WTC11 (cell line): ENCODE data around the gene LNX1. TPM values are rescaled to one million over a fixed set of nuclear protein-coding genes. Genes with fewer than 3 reads are reported as not detected.

Experiments used
- ATAC-seq: fragments of 200-7000 bp; cut with Tn5 transposase; 2 replicates; pipeline ENCODE4 v1.10.0; 2021; ENCODE audit warnings: mild to moderate bottlenecking, moderate library complexity
- CTCF ChIA-PET: fragments of 300-600 bp; sonication (Branson Sonifier 250); formaldehyde crosslinking; loops from one replicate; lab custom pipeline; 2021; ENCODE audit warnings: antibody characterized with exemption; lab: Charles Lee
- POLR2A ChIA-PET: fragments of 350-600 bp; sonication (Branson Sonifier 250); formaldehyde crosslinking; loops from one replicate; lab custom pipeline; 2021; ENCODE audit warnings: antibody characterized with exemption; lab: Charles Lee
- DNase-seq: peaks from one replicate; pipeline ENCODE4 v3.0.0; 2021; ENCODE audit warnings: low spot score
- H3K27ac Mint-ChIP-seq: 2 replicates; pipeline ENCODE4 v1.8.0; 2021; ENCODE audit warnings: mixed read lengths
- H3K27me3 Mint-ChIP-seq: 2 replicates; pipeline ENCODE4 v1.8.0; 2021; ENCODE audit warnings: low read depth, mild to moderate bottlenecking, moderate library complexity, mixed read lengths
- H3K36me3 Mint-ChIP-seq: 2 replicates; pipeline ENCODE4 v1.8.0; 2021; ENCODE audit warnings: mixed read lengths
- H3K4me1 Mint-ChIP-seq: 2 replicates; pipeline ENCODE4 v1.8.0; 2022; ENCODE audit warnings: mixed read lengths
- H3K4me3 Mint-ChIP-seq: 2 replicates; pipeline ENCODE4 v1.8.0; 2021; ENCODE audit warnings: mild to moderate bottlenecking, moderate library complexity, mixed read lengths
- H3K9me3 Mint-ChIP-seq: 2 replicates; pipeline ENCODE4 v1.8.0; 2021; ENCODE audit warnings: mixed read lengths
- ELF4 ChIP-seq: sonication (generic); formaldehyde crosslinking; IDR thresholded peaks from 2 replicates; pipeline ENCODE4 v1.8.1; 2022; ENCODE audit warnings: low read depth, mild to moderate bottlenecking, moderate library complexity, missing genetic modification reagents
- ESRRA ChIP-seq: sonication (generic); formaldehyde crosslinking; IDR thresholded peaks from 2 replicates; pipeline ENCODE4 v1.8.1; 2022; ENCODE audit warnings: mild to moderate bottlenecking, missing genetic modification reagents, borderline replicate concordance
- ETV6 ChIP-seq: sonication (generic); formaldehyde crosslinking; IDR thresholded peaks from 2 replicates; pipeline ENCODE4 v1.8.1; 2022; ENCODE audit warnings: mild to moderate bottlenecking, missing genetic modification reagents
- GABPB1 ChIP-seq: sonication (generic); formaldehyde crosslinking; IDR thresholded peaks from 2 replicates; pipeline ENCODE4 v1.8.1; 2023; ENCODE audit warnings: mild to moderate bottlenecking, missing genetic modification reagents
- GTF2I ChIP-seq: fragments of 250-450 bp; sonication (Bioruptor Pico); conservative IDR thresholded peaks from 2 replicates; pipeline ENCODE4 v1.4.0; 2021; ENCODE audit warnings: mild to moderate bottlenecking
- SMAD4 ChIP-seq: sonication (generic); formaldehyde crosslinking; IDR thresholded peaks from 2 replicates; pipeline ENCODE4 v1.8.0; 2022; ENCODE audit warnings: mild to moderate bottlenecking, missing genetic modification reagents
- SP1 ChIP-seq: sonication (generic); formaldehyde crosslinking; conservative IDR thresholded peaks from 2 replicates; pipeline ENCODE4 v1.8.1; 2022; ENCODE audit warnings: missing genetic modification reagents
- ZNF138 ChIP-seq: sonication (generic); formaldehyde crosslinking; conservative IDR thresholded peaks from 2 replicates; pipeline ENCODE4 v1.8.1; 2022; ENCODE audit warnings: mild to moderate bottlenecking, moderate library complexity, missing genetic modification reagents
- ZNF423 ChIP-seq: fragments of 250-450 bp; sonication (Bioruptor Pico); IDR thresholded peaks from 2 replicates; pipeline ENCODE4 v2.1.2; 2022; ENCODE audit warnings: mild to moderate bottlenecking, moderate library complexity
- total RNA-seq: library from RNA; stranded (reverse); gene quantifications from 3 replicates; pipeline ENCODE4 v1.2.3, GENCODE V29; 2021
- TF ChIP-seq, protein P1 (sequence below): sonication (generic); formaldehyde crosslinking; conservative IDR thresholded peaks from 2 replicates; pipeline ENCODE4 v1.8.1; 2022; ENCODE audit warnings: mild to moderate bottlenecking, missing genetic modification reagents
- TF ChIP-seq, protein P2 (sequence below): fragments of 200-600 bp; IDR thresholded peaks from 2 replicates; pipeline ENCODE4 v1.8.0; 2022; ENCODE audit warnings: antibody characterized with exemption
- TF ChIP-seq, protein P3 (sequence below): sonication (generic); formaldehyde crosslinking; IDR thresholded peaks from 2 replicates; pipeline ENCODE4 v1.8.1; 2022; ENCODE audit warnings: low read depth, missing genetic modification reagents, borderline replicate concordance
- TF ChIP-seq, protein P4 (sequence below): sonication (generic); formaldehyde crosslinking; IDR thresholded peaks from 2 replicates; pipeline ENCODE4 v1.8.1; 2023; ENCODE audit warnings: mild to moderate bottlenecking, missing genetic modification reagents, moderate library complexity
- TF ChIP-seq, protein P5 (sequence below): fragments of 250-450 bp; sonication (Bioruptor Pico); IDR thresholded peaks from 2 replicates; pipeline ENCODE4 v1.9.0; 2021; ENCODE audit warnings: mild to moderate bottlenecking
- TF ChIP-seq, protein P6 (sequence below): sonication (generic); formaldehyde crosslinking; IDR thresholded peaks from 2 replicates; pipeline ENCODE4 v1.8.0; 2023; ENCODE audit warnings: missing genetic modification reagents, mild to moderate bottlenecking, borderline replicate concordance
- TF ChIP-seq, protein P7 (sequence below): fragments of 250-450 bp; sonication (Bioruptor Pico); IDR thresholded peaks from 2 replicates; pipeline ENCODE4 v1.9.0; 2021; ENCODE audit warnings: moderate library complexity, mild to moderate bottlenecking, inconsistent platforms, borderline replicate concordance
- TF ChIP-seq, protein P8 (sequence below): sonication (generic); formaldehyde crosslinking; IDR thresholded peaks from 2 replicates; pipeline ENCODE4 v1.8.0; 2022; ENCODE audit warnings: mild to moderate bottlenecking, missing genetic modification reagents
- TF ChIP-seq, protein P9 (sequence below): fragments of 250-450 bp; sonication (Bioruptor Pico); IDR thresholded peaks from 2 replicates; pipeline ENCODE4 v1.9.0; 2021; ENCODE audit warnings: mild to moderate bottlenecking

Gene LNX1
- total RNA-seq, 1 experiment from 2014 or later: 5.9 TPM

DNA sequence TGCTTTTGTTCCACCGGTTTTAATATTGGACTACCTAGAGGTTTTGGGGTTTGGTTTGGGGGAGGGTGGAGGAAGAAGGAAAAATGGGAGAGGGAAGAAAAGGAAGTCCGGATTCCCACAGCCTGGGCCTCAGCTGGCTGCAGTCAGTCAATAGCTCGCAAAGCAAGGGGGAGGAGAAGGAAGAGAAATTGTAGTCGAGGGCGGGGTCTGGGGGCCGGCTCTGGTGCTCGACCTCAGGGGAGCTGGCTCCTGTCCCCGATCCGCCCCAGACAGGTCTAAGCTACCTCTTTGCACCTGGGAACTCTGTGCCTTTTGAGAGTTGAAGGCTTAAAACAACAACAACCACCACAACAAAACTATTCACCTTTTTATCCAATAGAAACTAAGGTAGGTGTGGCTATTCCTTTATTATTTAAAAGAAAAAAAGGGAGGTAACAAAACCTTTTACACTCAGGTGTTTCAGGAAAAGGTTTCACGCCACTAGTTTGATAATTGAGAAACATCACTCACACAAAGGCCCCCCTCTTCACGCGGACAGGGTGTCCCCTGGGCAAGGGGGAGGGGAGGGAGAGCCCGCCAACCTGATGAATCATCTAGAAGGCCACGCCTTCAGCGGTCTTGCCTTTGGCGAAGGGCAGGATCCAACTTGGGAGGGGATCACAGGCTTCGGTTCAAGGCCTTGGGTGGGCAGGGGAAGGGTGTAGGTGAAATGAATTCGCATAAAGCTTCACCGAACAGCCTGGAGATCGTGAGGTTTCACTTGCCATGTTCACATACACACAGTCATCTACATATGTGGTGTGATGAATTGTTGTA lies 1.6 kb upstream of the LNX1 start:
- CTCF ChIA-PET: interaction anchor here (0.7 to 1.7 kb wide), 7 partner anchors 8 to 641 kb away, joined by 3 to 9 read pairs (median 4); no protein-coding TSS in a partner anchor

DNA sequence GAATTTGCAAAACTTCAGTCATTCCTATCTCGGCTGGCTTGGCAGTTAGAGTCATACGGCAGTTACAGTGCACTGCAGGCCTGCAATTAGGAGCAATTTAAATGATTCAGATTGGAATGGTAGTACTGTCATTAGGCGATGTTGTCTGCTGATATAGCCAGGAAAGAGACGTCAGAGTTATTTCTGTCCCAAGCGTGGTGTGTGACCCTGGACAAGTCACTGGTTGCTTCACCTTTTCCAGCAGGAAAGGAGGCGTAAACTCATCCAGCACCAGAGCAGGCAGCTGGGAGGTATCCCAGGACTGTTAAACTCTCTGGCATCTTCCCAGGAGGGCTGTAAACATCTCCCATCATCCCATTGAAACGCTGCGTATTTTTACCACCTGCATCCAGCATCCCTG lies 836 bp upstream of the LNX1 start:
- H3K4me3 Mint-ChIP-seq: peak overlapping the region; percentile 77
- ChIA-PET POLR2A (no interaction called here), CTCF (interaction anchor here (0.9 to 1.7 kb wide), 5 partner anchors 9 to 642 kb away, joined by 3 to 9 read pairs (median 5); no protein-coding TSS in a partner anchor)
- H3K9me3 Mint-ChIP-seq: peaks cover 4% of the 10 kb centered on the region
- H3K27me3 Mint-ChIP-seq: no peaks in the 10 kb centered on the region
- H3K27ac Mint-ChIP-seq: peak overlapping the region; percentile 100
- peaks cover 66% of the 10 kb centered on the region for H3K4me1 Mint-ChIP-seq
- ATAC-seq (no peak), DNase-seq (no peak)
- H3K36me3 Mint-ChIP-seq: no peaks in the 10 kb centered on the region
- TF ChIP-seq, protein P1, sequence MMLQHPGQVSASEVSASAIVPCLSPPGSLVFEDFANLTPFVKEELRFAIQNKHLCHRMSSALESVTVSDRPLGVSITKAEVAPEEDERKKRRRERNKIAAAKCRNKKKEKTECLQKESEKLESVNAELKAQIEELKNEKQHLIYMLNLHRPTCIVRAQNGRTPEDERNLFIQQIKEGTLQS (CRISPR knock-in tag): no peak
- no peak for TF ChIP-seq ZNF138 (CRISPR knock-in tag)
- no peak for TF ChIP-seq ELF4 (CRISPR knock-in tag)
- TF ChIP-seq ESRRA: no peak
- no peak for TF ChIP-seq ETV6 (CRISPR knock-in tag)
- no peak for TF ChIP-seq SMAD4 (CRISPR knock-in tag)
- TF ChIP-seq, protein P2, sequence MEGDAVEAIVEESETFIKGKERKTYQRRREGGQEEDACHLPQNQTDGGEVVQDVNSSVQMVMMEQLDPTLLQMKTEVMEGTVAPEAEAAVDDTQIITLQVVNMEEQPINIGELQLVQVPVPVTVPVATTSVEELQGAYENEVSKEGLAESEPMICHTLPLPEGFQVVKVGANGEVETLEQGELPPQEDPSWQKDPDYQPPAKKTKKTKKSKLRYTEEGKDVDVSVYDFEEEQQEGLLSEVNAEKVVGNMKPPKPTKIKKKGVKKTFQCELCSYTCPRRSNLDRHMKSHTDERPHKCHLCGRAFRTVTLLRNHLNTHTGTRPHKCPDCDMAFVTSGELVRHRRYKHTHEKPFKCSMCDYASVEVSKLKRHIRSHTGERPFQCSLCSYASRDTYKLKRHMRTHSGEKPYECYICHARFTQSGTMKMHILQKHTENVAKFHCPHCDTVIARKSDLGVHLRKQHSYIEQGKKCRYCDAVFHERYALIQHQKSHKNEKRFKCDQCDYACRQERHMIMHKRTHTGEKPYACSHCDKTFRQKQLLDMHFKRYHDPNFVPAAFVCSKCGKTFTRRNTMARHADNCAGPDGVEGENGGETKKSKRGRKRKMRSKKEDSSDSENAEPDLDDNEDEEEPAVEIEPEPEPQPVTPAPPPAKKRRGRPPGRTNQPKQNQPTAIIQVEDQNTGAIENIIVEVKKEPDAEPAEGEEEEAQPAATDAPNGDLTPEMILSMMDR: no peak
- TF ChIP-seq, protein P3, sequence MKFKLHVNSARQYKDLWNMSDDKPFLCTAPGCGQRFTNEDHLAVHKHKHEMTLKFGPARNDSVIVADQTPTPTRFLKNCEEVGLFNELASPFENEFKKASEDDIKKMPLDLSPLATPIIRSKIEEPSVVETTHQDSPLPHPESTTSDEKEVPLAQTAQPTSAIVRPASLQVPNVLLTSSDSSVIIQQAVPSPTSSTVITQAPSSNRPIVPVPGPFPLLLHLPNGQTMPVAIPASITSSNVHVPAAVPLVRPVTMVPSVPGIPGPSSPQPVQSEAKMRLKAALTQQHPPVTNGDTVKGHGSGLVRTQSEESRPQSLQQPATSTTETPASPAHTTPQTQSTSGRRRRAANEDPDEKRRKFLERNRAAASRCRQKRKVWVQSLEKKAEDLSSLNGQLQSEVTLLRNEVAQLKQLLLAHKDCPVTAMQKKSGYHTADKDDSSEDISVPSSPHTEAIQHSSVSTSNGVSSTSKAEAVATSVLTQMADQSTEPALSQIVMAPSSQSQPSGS (CRISPR knock-in tag): no peak
- TF ChIP-seq, protein P4, sequence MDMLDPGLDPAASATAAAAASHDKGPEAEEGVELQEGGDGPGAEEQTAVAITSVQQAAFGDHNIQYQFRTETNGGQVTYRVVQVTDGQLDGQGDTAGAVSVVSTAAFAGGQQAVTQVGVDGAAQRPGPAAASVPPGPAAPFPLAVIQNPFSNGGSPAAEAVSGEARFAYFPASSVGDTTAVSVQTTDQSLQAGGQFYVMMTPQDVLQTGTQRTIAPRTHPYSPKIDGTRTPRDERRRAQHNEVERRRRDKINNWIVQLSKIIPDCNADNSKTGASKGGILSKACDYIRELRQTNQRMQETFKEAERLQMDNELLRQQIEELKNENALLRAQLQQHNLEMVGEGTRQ: no peak
- TF ChIP-seq GABPB1: no peak
- no peak for TF ChIP-seq ZNF423 (CRISPR knock-in tag)
- TF ChIP-seq, protein P5, sequence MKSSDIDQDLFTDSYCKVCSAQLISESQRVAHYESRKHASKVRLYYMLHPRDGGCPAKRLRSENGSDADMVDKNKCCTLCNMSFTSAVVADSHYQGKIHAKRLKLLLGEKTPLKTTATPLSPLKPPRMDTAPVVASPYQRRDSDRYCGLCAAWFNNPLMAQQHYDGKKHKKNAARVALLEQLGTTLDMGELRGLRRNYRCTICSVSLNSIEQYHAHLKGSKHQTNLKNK (CRISPR knock-in tag): no peak
- no peak for TF ChIP-seq GTF2I (CRISPR knock-in tag)
- TF ChIP-seq, protein P6, sequence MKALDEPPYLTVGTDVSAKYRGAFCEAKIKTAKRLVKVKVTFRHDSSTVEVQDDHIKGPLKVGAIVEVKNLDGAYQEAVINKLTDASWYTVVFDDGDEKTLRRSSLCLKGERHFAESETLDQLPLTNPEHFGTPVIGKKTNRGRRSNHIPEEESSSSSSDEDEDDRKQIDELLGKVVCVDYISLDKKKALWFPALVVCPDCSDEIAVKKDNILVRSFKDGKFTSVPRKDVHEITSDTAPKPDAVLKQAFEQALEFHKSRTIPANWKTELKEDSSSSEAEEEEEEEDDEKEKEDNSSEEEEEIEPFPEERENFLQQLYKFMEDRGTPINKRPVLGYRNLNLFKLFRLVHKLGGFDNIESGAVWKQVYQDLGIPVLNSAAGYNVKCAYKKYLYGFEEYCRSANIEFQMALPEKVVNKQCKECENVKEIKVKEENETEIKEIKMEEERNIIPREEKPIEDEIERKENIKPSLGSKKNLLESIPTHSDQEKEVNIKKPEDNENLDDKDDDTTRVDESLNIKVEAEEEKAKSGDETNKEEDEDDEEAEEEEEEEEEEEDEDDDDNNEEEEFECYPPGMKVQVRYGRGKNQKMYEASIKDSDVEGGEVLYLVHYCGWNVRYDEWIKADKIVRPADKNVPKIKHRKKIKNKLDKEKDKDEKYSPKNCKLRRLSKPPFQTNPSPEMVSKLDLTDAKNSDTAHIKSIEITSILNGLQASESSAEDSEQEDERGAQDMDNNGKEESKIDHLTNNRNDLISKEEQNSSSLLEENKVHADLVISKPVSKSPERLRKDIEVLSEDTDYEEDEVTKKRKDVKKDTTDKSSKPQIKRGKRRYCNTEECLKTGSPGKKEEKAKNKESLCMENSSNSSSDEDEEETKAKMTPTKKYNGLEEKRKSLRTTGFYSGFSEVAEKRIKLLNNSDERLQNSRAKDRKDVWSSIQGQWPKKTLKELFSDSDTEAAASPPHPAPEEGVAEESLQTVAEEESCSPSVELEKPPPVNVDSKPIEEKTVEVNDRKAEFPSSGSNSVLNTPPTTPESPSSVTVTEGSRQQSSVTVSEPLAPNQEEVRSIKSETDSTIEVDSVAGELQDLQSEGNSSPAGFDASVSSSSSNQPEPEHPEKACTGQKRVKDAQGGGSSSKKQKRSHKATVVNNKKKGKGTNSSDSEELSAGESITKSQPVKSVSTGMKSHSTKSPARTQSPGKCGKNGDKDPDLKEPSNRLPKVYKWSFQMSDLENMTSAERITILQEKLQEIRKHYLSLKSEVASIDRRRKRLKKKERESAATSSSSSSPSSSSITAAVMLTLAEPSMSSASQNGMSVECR: no peak
- TF ChIP-seq SP1 (CRISPR knock-in tag): no peak
- TF ChIP-seq, protein P7, sequence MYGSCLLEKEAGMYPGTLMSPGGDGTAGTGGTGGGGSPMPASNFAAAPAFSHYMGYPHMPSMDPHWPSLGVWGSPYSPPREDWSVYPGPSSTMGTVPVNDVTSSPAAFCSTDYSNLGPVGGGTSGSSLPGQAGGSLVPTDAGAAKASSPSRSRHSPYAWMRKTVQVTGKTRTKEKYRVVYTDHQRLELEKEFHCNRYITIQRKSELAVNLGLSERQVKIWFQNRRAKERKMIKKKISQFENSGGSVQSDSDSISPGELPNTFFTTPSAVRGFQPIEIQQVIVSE (CRISPR knock-in tag): no peak

More for the DNA sequence above, 1.6 kb upstream of the LNX1 start:
- H3K36me3 Mint-ChIP-seq: no peaks in the 10 kb centered on the region
- H3K9me3 Mint-ChIP-seq: peaks cover 4% of the 10 kb centered on the region
- POLR2A ChIA-PET: no interaction called here
- DNase-seq: peak; percentile 87
- peak overlapping the region; percentile 77 for H3K4me3 Mint-ChIP-seq
- ATAC-seq: peak; percentile 84
- peaks cover 71% of the 10 kb centered on the region for H3K4me1 Mint-ChIP-seq
- TF ChIP-seq, protein P8, sequence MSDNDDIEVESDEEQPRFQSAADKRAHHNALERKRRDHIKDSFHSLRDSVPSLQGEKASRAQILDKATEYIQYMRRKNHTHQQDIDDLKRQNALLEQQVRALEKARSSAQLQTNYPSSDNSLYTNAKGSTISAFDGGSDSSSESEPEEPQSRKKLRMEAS (CRISPR knock-in tag): 0 out of 2 replicates have a peak, but pooled peaks have one; percentile 32
- TF ChIP-seq, protein P9, sequence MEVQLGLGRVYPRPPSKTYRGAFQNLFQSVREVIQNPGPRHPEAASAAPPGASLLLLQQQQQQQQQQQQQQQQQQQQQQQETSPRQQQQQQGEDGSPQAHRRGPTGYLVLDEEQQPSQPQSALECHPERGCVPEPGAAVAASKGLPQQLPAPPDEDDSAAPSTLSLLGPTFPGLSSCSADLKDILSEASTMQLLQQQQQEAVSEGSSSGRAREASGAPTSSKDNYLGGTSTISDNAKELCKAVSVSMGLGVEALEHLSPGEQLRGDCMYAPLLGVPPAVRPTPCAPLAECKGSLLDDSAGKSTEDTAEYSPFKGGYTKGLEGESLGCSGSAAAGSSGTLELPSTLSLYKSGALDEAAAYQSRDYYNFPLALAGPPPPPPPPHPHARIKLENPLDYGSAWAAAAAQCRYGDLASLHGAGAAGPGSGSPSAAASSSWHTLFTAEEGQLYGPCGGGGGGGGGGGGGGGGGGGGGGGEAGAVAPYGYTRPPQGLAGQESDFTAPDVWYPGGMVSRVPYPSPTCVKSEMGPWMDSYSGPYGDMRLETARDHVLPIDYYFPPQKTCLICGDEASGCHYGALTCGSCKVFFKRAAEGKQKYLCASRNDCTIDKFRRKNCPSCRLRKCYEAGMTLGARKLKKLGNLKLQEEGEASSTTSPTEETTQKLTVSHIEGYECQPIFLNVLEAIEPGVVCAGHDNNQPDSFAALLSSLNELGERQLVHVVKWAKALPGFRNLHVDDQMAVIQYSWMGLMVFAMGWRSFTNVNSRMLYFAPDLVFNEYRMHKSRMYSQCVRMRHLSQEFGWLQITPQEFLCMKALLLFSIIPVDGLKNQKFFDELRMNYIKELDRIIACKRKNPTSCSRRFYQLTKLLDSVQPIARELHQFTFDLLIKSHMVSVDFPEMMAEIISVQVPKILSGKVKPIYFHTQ (CRISPR knock-in tag): no peak
- TF ChIP-seq, all 79 proteins: peak for 1
- Mint-ChIP-seq H3K27ac (peak overlapping the region; percentile 100), H3K27me3 (no peaks in the 10 kb centered on the region)
